GM23248 (cell line): ENCODE results near the gene DOCK9.

Experiments
- EZH2 ChIP-seq: fragments of 200-600 bp; sonication (generic); IDR thresholded peaks from 2 replicates; pipeline ENCODE4 v1.6.1; 2018; ENCODE audit warnings: antibody characterized with exemption, mild to moderate bottlenecking; ENCODE audit not compliant: insufficient read depth, poor library complexity, severe bottlenecking
- EZH2phosphoT487 ChIP-seq: fragments of 200-600 bp; sonication (generic); IDR thresholded peaks from 2 replicates; pipeline ENCODE4 v1.6.1; 2018; ENCODE audit warnings: antibody characterized with exemption, moderate library complexity, mild to moderate bottlenecking, low read depth; ENCODE audit not compliant: insufficient read depth

GRCh38 chr13:98883998-98884397 lies 93.9 kb downstream of the DOCK9 start:
- TF ChIP-seq EZH2 (no peak), EZH2phosphoT487 (no peak)
